Measurements from ENCODE around the gene SH3PXD2A. TPM values are rescaled to one million over a fixed set of nuclear protein-coding genes. Genes with fewer than 3 reads are reported as not detected.

SH3PXD2A gene
- total and polyA plus RNA-seq, 7 donors = 19.0 to 58.2 (median 24.5) TPM

- Histone ChIP-seq H3K36me3 (no peaks in the 10 kb centered on the region), H3K4me1 (peaks cover 0 to 12% (median 10%) of the 10 kb centered on the region in 4 donors), H3K9me3 (no peaks in the 10 kb centered on the region), H3K27me3 (no peaks in the 10 kb centered on the region), H3K4me3 (no peak overlapping the region), H3K27ac (no peak overlapping the region)
- no peak for DNase-seq
- TF ChIP-seq EP300 (IDR thresholded peaks at IDR 0.05) = no peak
- no peak for TF ChIP-seq POLR2A (IDR thresholded peaks at IDR 0.05)
- TF ChIP-seq POLR2AphosphoS5 (IDR thresholded peaks at IDR 0.05) = no peak
- TF ChIP-seq CTCF (IDR thresholded peaks at IDR 0.05) = no peak
- whole genome bisulfite sequencing, 2 donors = 76 to 87% methylated on average over 5 of the region's 5 CpGs
- intact Hi-C loops (cut with DNase I) = no loop called here
Measured at GRCh38 chr10:103829838-103830465, 25.4 kb downstream of the SH3PXD2A start.

- DNase-seq = no peak
- no peaks in the 10 kb centered on the region for H3K9me3 ChIP-seq
- peaks cover 0 to 5% (median 3%) of the 10 kb centered on the region in 4 donors for H3K4me1 ChIP-seq
- WGBS, 2 donors = 81 to 85% methylated on average over 6 of the region's 6 CpGs
- no peaks in the 10 kb centered on the region for H3K27me3 ChIP-seq
- no peaks in the 10 kb centered on the region for H3K36me3 ChIP-seq
- no peak for TF ChIP-seq POLR2AphosphoS5 (IDR thresholded peaks at IDR 0.05)
- no peak for TF ChIP-seq CTCF (IDR thresholded peaks at IDR 0.05)
- TF ChIP-seq EP300 (IDR thresholded peaks at IDR 0.05) = no peak
- TF ChIP-seq POLR2A (IDR thresholded peaks at IDR 0.05) = no peak
- H3K4me3 ChIP-seq = no peak overlapping the region
- H3K27ac ChIP-seq = no peak overlapping the region
- intact Hi-C loops (cut with DNase I) = no loop called here
Measured at GRCh38 chr10:103829278-103829677, 26.1 kb downstream of the SH3PXD2A start.

- Histone ChIP-seq H3K36me3 (no peaks in the 10 kb centered on the region), H3K4me3 (no peak overlapping the region), H3K27me3 (no peaks in the 10 kb centered on the region), H3K4me1 (peaks cover 0 to 5% (median 0%) of the 10 kb centered on the region in 4 donors), H3K27ac (no peak overlapping the region), H3K9me3 (no peaks in the 10 kb centered on the region)
- no peak for DNase-seq
- 54 to 65% methylated on average over 7 of the region's 7 CpGs for WGBS, 2 donors
- intact Hi-C loops (cut with DNase I) = no loop called here
- TF ChIP-seq CTCF (IDR thresholded peaks at IDR 0.05) (no peak), EP300 (IDR thresholded peaks at IDR 0.05) (no peak), POLR2A (IDR thresholded peaks at IDR 0.05) (no peak), POLR2AphosphoS5 (IDR thresholded peaks at IDR 0.05) (no peak)
Measured at GRCh38 chr10:103828587-103829197, 26.7 kb downstream of the SH3PXD2A start.

GRCh38 chr10:103828107-103828506 lies 27.3 kb downstream of the SH3PXD2A start:
- H3K4me1 ChIP-seq = peaks cover 0 to 5% (median 0%) of the 10 kb centered on the region in 4 donors
- H3K36me3 ChIP-seq = no peaks in the 10 kb centered on the region
- DNase-seq = no peak
- intact Hi-C loops (cut with DNase I) = no loop called here
- H3K27me3 ChIP-seq = no peaks in the 10 kb centered on the region
- no peaks in the 10 kb centered on the region for H3K9me3 ChIP-seq
- no peak overlapping the region for H3K27ac ChIP-seq
- 57 to 85% methylated on average over 4 of the region's 4 CpGs for WGBS, 2 donors
- no peak overlapping the region for H3K4me3 ChIP-seq
- TF ChIP-seq POLR2A (IDR thresholded peaks at IDR 0.05) (no peak), EP300 (IDR thresholded peaks at IDR 0.05) (no peak), CTCF (IDR thresholded peaks at IDR 0.05) (no peak), POLR2AphosphoS5 (IDR thresholded peaks at IDR 0.05) (no peak)

Measured in sigmoid colon (tissue), 7 donors.